VCaP (cell line): ENCODE results near the gene MRPS18A.
"Not testable (repeated sequence)": the region's sequence is repeated elsewhere in the genome, so short reads cannot be mapped to it uniquely, and the experiment has no call there.

ENCODE experiments used
- H3K27ac ChIP-seq: fragments of 450-650 bp; 2 replicates; pipeline ENCODE4 v1.5.1; 2017
- CTCF ChIP-seq: fragments of 450-650 bp; conservative IDR thresholded peaks from 2 replicates; pipeline ENCODE4 v1.5.1; 2017; ENCODE audit warnings: mild to moderate bottlenecking, moderate library complexity

Gene MRPS18A

GRCh38 chr6:43634702-43635303 lies 52.8 kb downstream of the MRPS18A start:
- H3K27ac ChIP-seq, result peak overlapping the region; percentile 93

GRCh38 chr6:43633002-43633401 lies 54.6 kb downstream of the MRPS18A start:
- H3K27ac ChIP-seq, result not testable (repeated sequence)

More at GRCh38 chr6:43634702-43635303, 52.8 kb downstream of the MRPS18A start:
- no peak for TF ChIP-seq CTCF

- TF ChIP-seq CTCF, result no peak
- peak overlapping the region; percentile 93 for H3K27ac ChIP-seq
Observed at GRCh38 chr6:43630980-43631619, 56.5 kb downstream of the MRPS18A start.

- no peak for TF ChIP-seq CTCF
- peak overlapping the region; percentile 93 for H3K27ac ChIP-seq
Observed at GRCh38 chr6:43629505-43630300, 57.9 kb downstream of the MRPS18A start.

- H3K27ac ChIP-seq, result peak within 1 kb of the TSS; percentile 93
- no peak for TF ChIP-seq CTCF
Observed at GRCh38 chr6:43629104-43629504, 58.5 kb downstream of the MRPS18A start, which contains the start of gene GTPBP2. GTPBP2 (minus strand) TSS chr6:43629264; CDS start chr6:43629162, 102 bp downstream.

GRCh38 chr6:43628393-43629103 lies 59.0 kb downstream of the MRPS18A start:
- peak overlapping the region; percentile 93 for H3K27ac ChIP-seq
- TF ChIP-seq CTCF, result no peak

- TF ChIP-seq CTCF, result no peak
- H3K27ac ChIP-seq, result peak overlapping the region; percentile 93
Observed at GRCh38 chr6:43627008-43627825, 60.4 kb downstream of the MRPS18A start.
